Fibroblast of the aortic adventitia (primary cell): Measurements from ENCODE around the gene ZNF211. TPM values are rescaled to one million over a fixed set of nuclear protein-coding genes. Genes with fewer than 3 reads are reported as not detected.

Experiments
- DNase-seq: peaks from one replicate; pipeline ENCODE4 v3.0.0-alpha.2; 2010; ENCODE audit warnings: low read depth
- H3K4me3 ChIP-seq: 2 replicates; pipeline ENCODE4 v1.5.1; 2011; ENCODE audit warnings: low read depth, mild to moderate bottlenecking, control low read depth, low read length, moderate library complexity
- total RNA-seq: library from RNA; depleted of rRNA; stranded (reverse); fragments of >200 nt; gene quantifications from 2 replicates; pipeline ENCODE4 v1.2.3, GENCODE V29; 2012; ENCODE audit warnings: low replicate concordance
- TF ChIP-seq, protein P1 (sequence below): IDR thresholded peaks from 2 replicates; pipeline ENCODE4 v1.5.1; 2011; ENCODE audit warnings: mild to moderate bottlenecking, low read length, control low read depth, inconsistent platforms; ENCODE audit not compliant: insufficient read depth

ZNF211 gene
- total RNA-seq, 1 donor, result 6.2 TPM

DNA sequence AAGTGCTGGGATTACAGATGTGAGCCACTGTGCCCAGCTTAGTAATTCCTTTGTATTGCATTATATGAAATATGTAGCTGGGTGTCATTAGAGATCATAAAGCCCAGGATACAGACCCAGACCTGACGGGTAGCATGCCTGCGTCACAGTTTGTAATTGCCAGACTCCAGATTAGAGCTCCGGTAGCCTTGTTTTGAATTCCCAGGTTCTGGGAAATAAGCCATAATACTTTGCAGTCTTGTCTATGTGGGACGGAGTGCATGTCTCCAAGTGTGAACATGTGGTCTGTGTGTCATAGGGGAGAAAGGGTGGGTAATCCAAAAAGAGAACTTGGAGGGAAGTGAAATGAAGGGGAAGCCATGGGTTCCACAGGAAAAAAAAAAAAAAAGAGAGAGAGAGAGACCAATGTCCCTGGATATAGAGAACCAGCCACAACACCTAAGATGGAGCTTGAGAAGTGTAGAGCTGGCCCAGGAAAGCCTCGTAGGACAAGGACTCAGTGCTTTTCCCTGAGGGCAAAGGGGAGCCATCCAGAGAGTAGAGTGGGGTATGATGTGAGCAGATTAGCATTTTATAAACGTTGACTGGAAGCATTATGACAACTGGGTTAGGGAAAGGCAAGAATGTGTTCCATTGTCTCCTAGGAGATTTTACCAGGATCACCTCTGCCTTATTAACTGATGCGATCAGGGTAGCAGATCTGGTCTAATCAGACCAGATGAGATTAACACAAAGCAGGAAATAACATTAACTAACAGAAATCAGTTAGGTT, 38.3 kb downstream of the ZNF211 start:
- TF ChIP-seq, protein P1, sequence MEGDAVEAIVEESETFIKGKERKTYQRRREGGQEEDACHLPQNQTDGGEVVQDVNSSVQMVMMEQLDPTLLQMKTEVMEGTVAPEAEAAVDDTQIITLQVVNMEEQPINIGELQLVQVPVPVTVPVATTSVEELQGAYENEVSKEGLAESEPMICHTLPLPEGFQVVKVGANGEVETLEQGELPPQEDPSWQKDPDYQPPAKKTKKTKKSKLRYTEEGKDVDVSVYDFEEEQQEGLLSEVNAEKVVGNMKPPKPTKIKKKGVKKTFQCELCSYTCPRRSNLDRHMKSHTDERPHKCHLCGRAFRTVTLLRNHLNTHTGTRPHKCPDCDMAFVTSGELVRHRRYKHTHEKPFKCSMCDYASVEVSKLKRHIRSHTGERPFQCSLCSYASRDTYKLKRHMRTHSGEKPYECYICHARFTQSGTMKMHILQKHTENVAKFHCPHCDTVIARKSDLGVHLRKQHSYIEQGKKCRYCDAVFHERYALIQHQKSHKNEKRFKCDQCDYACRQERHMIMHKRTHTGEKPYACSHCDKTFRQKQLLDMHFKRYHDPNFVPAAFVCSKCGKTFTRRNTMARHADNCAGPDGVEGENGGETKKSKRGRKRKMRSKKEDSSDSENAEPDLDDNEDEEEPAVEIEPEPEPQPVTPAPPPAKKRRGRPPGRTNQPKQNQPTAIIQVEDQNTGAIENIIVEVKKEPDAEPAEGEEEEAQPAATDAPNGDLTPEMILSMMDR, result no peak
- no peak overlapping the region for H3K4me3 ChIP-seq
- peak; percentile 7 for DNase-seq

DNA sequence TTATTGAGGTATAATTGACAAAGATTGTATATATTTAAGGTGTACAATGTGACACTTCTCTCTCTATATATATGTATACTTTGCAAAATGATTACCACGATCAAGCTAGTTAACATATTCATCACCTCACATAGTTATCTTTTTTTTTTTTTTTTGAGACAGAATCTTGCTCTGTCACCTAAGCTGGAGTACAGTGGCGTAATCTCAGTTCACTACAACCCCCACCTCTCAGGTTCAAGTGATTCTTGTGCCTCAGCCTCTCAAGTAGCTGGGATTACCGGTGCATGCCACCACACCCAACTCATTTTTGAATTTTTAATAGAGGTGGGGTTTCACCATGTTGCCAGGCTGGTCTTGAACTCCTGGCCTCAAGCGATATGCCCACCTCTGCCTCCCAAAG, 39.5 kb downstream of the ZNF211 start:
- H3K4me3 ChIP-seq, result no peak overlapping the region
- no peak for DNase-seq
- TF ChIP-seq, protein P1, result no peak

DNA sequence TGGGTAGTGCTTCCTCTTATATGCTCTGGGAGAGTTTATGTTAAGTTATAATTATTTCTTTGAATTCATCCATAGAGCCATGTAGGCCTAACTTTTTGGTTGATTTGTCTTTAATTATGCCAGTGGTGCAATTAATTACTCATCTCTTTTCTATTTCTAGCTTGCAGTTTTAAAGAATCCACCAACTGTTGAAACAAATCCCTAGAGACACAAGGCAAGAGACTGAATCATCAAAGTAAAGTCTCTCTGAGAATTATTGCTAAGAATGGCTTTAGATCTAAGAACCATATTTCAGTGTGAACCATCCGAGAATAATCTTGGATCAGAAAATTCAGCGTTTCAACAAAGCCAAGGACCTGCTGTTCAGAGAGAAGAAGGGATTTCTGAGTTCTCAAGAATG, 42.9 kb downstream of the ZNF211 start:
- TF ChIP-seq, protein P1, result no peak
- no peak overlapping the region for H3K4me3 ChIP-seq
- peak; percentile 7 for DNase-seq

DNA sequence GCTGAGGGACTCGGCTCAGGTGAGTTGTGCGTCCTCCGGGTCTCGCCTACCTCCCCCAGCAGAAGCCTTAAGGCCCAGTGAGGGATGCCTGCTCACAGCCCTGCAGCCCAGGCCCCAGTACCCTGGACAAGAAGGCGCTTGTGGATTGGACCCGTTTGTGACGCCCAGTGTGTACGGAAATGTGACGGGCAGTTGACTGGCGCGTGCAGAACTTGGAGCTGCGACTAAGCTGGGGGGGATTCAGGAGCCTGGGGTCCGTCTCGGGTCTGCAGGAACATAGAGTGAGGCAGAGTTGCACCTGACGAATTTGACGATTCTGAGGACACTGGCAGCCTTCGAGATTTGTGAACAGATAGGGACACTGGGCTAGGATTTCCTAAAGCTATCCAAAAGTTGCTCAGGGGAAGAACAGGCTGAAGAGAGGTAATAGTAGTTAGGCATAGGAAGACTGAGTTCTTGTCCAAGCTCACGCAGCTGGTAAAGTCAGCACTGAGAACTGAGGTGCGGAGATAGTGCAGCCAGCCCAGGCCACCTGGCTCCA, 49.3 kb downstream of the ZNF211 start:
- H3K4me3 ChIP-seq, result peak overlapping the region; percentile 99
- TF ChIP-seq, protein P1, result no peak
- DNase-seq, result no peak

DNA sequence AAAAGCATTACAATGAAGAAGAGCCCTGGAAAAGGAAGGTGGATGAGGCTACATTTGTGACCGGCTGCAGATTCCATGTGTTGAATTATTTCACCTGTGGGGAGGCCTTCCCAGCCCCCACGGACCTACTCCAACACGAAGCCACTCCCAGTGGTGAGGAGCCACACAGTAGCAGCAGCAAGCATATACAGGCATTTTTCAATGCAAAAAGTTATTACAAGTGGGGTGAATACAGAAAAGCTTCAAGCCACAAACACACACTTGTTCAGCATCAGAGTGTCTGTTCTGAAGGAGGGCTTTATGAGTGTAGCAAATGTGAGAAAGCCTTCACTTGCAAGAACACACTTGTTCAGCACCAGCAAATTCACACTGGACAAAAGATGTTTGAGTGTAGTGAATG, 53.8 kb downstream of the ZNF211 start:
- TF ChIP-seq, protein P1, result no peak
- DNase-seq, result no peak
- no peak overlapping the region for H3K4me3 ChIP-seq

DNA sequence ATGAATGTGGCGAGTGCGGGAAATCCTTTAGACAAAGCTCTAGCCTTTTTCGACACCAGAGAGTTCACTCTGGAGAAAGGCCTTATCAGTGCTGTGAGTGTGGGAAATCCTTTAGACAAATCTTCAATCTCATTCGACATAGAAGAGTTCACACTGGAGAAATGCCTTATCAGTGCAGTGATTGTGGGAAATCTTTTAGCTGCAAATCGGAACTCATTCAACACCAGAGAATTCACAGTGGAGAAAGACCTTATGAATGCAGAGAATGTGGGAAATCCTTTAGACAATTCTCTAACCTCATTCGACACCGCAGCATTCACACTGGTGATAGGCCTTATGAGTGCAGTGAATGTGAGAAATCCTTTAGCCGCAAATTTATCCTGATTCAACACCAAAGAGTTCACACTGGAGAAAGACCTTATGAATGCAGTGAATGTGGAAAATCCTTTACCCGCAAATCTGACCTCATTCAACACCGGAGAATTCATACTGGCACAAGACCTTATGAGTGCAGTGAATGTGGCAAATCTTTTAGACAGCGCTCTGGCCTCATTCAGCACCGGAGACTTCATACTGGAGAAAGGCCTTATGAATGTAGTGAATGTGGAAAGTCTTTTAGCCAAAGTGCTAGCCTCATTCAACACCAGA, 54.5 kb downstream of the ZNF211 start:
- TF ChIP-seq, protein P1, result no peak
- no peak overlapping the region for H3K4me3 ChIP-seq
- no peak for DNase-seq
